GM19452 (cell line): ENCODE data around the gene DPH5.
"Not testable (repeated sequence)": the region's sequence is repeated elsewhere in the genome, so short reads cannot be mapped to it uniquely, and the experiment has no call there.

Source experiments
- ATAC-seq: cut with Tn5 transposase; IDR thresholded peaks from one replicate; pipeline ENCODE4 v1.9.1; 2021; ENCODE audit not compliant: unreplicated experiment

DPH5 gene

GRCh38 chr1:101025657-101026429 lies at the start of gene DPH5:
Gene DPH5, minus strand, starts transcription at chr1:101025784. Its CDS starts 341 bp downstream, at chr1:101025443.
- ATAC-seq, result peak; percentile 82

- ATAC-seq, result no peak
These were observed 48.3 kb upstream of the DPH5 start for GRCh38 chr1:101073836-101074235.

GRCh38 chr1:101071470-101071891 lies 45.9 kb upstream of the DPH5 start:
- ATAC-seq, result no peak

GRCh38 chr1:101069158-101069557 lies 43.6 kb upstream of the DPH5 start:
- no peak for ATAC-seq

GRCh38 chr1:101066937-101067335 lies 41.4 kb upstream of the DPH5 start:
- not testable (repeated sequence) for ATAC-seq

GRCh38 chr1:101066260-101066936 lies 40.8 kb upstream of the DPH5 start:
- ATAC-seq, result no peak

- ATAC-seq, result no peak
These were observed 40.0 kb upstream of the DPH5 start for GRCh38 chr1:101065575-101065974.

GRCh38 chr1:101064697-101065096 lies 39.1 kb upstream of the DPH5 start:
- ATAC-seq, result no peak

- ATAC-seq, result no peak
These were observed 35.4 kb upstream of the DPH5 start for GRCh38 chr1:101060992-101061391.

GRCh38 chr1:101059945-101060542 lies 34.5 kb upstream of the DPH5 start:
- ATAC-seq, result no peak

- no peak for ATAC-seq
These were observed 30.0 kb upstream of the DPH5 start for GRCh38 chr1:101055623-101056022.

- ATAC-seq, result peak; percentile 88
These were observed 26.4 kb upstream of the DPH5 start for GRCh38 chr1:101051688-101052638.

GRCh38 chr1:101050869-101051268 lies 25.3 kb upstream of the DPH5 start:
- ATAC-seq, result no peak

- no peak for ATAC-seq
These were observed 19.2 kb upstream of the DPH5 start for GRCh38 chr1:101044749-101045148.

- no peak for ATAC-seq
These were observed 18.7 kb upstream of the DPH5 start for GRCh38 chr1:101044259-101044658.

- ATAC-seq, result no peak
These were observed 18.2 kb upstream of the DPH5 start for GRCh38 chr1:101043776-101044175.

- no peak for ATAC-seq
These were observed 15.7 kb upstream of the DPH5 start for GRCh38 chr1:101041300-101041699.

- no peak for ATAC-seq
These were observed 15.1 kb upstream of the DPH5 start for GRCh38 chr1:101040666-101041065.

GRCh38 chr1:101039245-101039644 lies 13.7 kb upstream of the DPH5 start:
- no peak for ATAC-seq

GRCh38 chr1:101037316-101037715 lies 11.7 kb upstream of the DPH5 start:
- no peak for ATAC-seq

- ATAC-seq, result no peak
These were observed 7.4 kb upstream of the DPH5 start for GRCh38 chr1:101033017-101033416.
